H1 (cell line): ENCODE data around the gene TANC1. TPM values are rescaled to one million over a fixed set of nuclear protein-coding genes. Genes with fewer than 3 reads are reported as not detected.

ENCODE experiments used
- CTCF ChIA-PET: fragments of 300-600 bp; sonication (Branson Sonifier 250); formaldehyde crosslinking; loops from one replicate; lab custom pipeline; 2021; ENCODE audit not compliant: partially characterized antibody; lab: Charles Lee
- POLR2A ChIA-PET: fragments of 300-600 bp; sonication (Branson Sonifier 250); formaldehyde crosslinking; loops from one replicate; lab custom pipeline; 2021; ENCODE audit warnings: inconsistent platforms; ENCODE audit not compliant: partially characterized antibody; lab: Charles Lee
- DNase-seq, 2 experiments: peaks; one replicate each; pipeline versions ENCODE4 v3.0.0 to v3.0.0-alpha.2; 2010 to 2022; ENCODE audit warnings: low spot score in 2 of 2, low read depth in 1 of 2, mixed read lengths in 1 of 2
- FAIRE-seq: peaks from 2 replicates; lab custom pipeline; 2011; peaks lifted over from hg19 to GRCh38; lab: Jason Lieb, UNC
- H2AFZ ChIP-seq: 2 replicates; pipeline ENCODE4 v1.8.1; 2012; ENCODE audit warnings: low read length, inconsistent platforms
- H2AK5ac ChIP-seq: 2 replicates; pipeline ENCODE4 v1.6.1; 2013; ENCODE audit warnings: low read depth, low read length
- H2BK120ac ChIP-seq: replicated peaks from 2 replicates; pipeline ENCODE3; 2013; ENCODE audit warnings: low read depth, low read length, inconsistent platforms
- H2BK12ac ChIP-seq: 2 replicates; pipeline ENCODE4 v1.6.1; 2013; ENCODE audit warnings: low read depth, low read length
- H2BK15ac ChIP-seq: 2 replicates; pipeline ENCODE4 v1.6.1; 2013; ENCODE audit warnings: low read length
- H2BK20ac ChIP-seq: 2 replicates; pipeline ENCODE4 v1.6.1; 2013; ENCODE audit warnings: low read length
- H2BK5ac ChIP-seq: 2 replicates; pipeline ENCODE4 v1.6.1; 2013; ENCODE audit warnings: low read depth, low read length
- H3K14ac ChIP-seq: 2 replicates; pipeline ENCODE4 v1.6.1; 2013; ENCODE audit warnings: inconsistent platforms; ENCODE audit not compliant: insufficient read length
- H3K18ac ChIP-seq: 2 replicates; pipeline ENCODE4 v1.6.1; 2013; ENCODE audit warnings: low read length; ENCODE audit errors: extremely low read depth
- H3K23ac ChIP-seq: 2 replicates; pipeline ENCODE4 v1.6.1; 2013; ENCODE audit warnings: inconsistent platforms; ENCODE audit not compliant: insufficient read length
- H3K23me2 ChIP-seq: 2 replicates; pipeline ENCODE4 v1.6.1; 2013; ENCODE audit warnings: low read depth, low read length
- H3K27ac ChIP-seq: 2 replicates; pipeline ENCODE4 v1.6.1; 2011; ENCODE audit warnings: low read depth, low read length, inconsistent platforms
- H3K27me3 ChIP-seq, 4 experiments: replicated peaks in 1 of 4; 1 replicate in 1 of 4; 2 replicates in 3 of 4; pipeline versions ENCODE4 v1.6.1 to v1.8.1; 2011 to 2013; ENCODE audit warnings: low read length in 3 of 4, mild to moderate bottlenecking in 3 of 4, inconsistent platforms in 2 of 4, mixed read lengths in 2 of 4, moderate library complexity in 1 of 4; ENCODE audit not compliant: control insufficient read depth in 3 of 4, insufficient read depth in 3 of 4; ENCODE audit errors: extremely low read depth in 1 of 4
- H3K36me3 ChIP-seq, 4 experiments: 2 replicates each; pipeline versions ENCODE4 v1.6.1 to v1.8.1; 2011 to 2013; ENCODE audit warnings: mild to moderate bottlenecking in 4 of 4, low read length in 3 of 4, moderate library complexity in 2 of 4, control low read depth in 1 of 4, inconsistent platforms in 1 of 4; ENCODE audit not compliant: insufficient read depth in 4 of 4, control insufficient read depth in 2 of 4
- H3K4ac ChIP-seq: replicated peaks from 2 replicates; pipeline ENCODE3; 2013; ENCODE audit warnings: low read length, low read depth, mixed read lengths, inconsistent platforms; ENCODE audit not compliant: insufficient read length
- H3K4me1 ChIP-seq, 4 experiments: replicated peaks in 1 of 4; 1 replicate in 1 of 4; 2 replicates in 3 of 4; pipeline versions ENCODE4 v1.6.1 to v1.8.1; 2011 to 2013; ENCODE audit warnings: low read length in 3 of 4, inconsistent platforms in 2 of 4, mixed read lengths in 1 of 4; ENCODE audit not compliant: insufficient read depth in 4 of 4, control insufficient read depth in 3 of 4
- H3K4me2 ChIP-seq, 2 experiments: 2 replicates each; pipeline versions ENCODE4 v1.6.1 to v1.8.1; 2011 to 2013; ENCODE audit warnings: low read depth in 2 of 2, low read length in 2 of 2, control low read depth in 1 of 2, inconsistent platforms in 1 of 2, mild to moderate bottlenecking in 1 of 2; ENCODE audit not compliant: insufficient read depth in 1 of 2
- H3K4me3 ChIP-seq, 4 experiments: fragments of 200-600, 300-600 bp in 1 of 4; sonication (generic), shearing (Covaris generic), sonication (Bioruptor Twin) in 1 of 4; 2 replicates each; pipeline versions ENCODE4 v1.5.1 to v1.8.1; 2011 to 2016; ENCODE audit warnings: low read length in 4 of 4, low read depth in 3 of 4, control low read depth in 2 of 4, inconsistent platforms in 2 of 4, mild to moderate bottlenecking in 2 of 4, mixed read lengths in 1 of 4, moderate library complexity in 1 of 4; ENCODE audit not compliant: insufficient read depth in 2 of 4; ENCODE audit errors: extremely low read depth in 1 of 4
- H3K56ac ChIP-seq: replicated peaks from 2 replicates; pipeline ENCODE3; 2013; ENCODE audit warnings: low read depth, mild to moderate bottlenecking, mixed read lengths, low read length, inconsistent platforms; ENCODE audit not compliant: insufficient read length
- H3K79me1 ChIP-seq: 2 replicates; pipeline ENCODE4 v1.6.1; 2013; ENCODE audit warnings: low read depth, low read length, control low read depth
- H3K79me2 ChIP-seq, 2 experiments: 2 replicates each; pipeline versions ENCODE4 v1.6.1 to v1.8.1; 2012 to 2013; ENCODE audit warnings: low read length in 2 of 2, mild to moderate bottlenecking in 2 of 2, inconsistent platforms in 1 of 2; ENCODE audit not compliant: insufficient read depth in 2 of 2, control insufficient read depth in 1 of 2
- H3K9ac ChIP-seq, 4 experiments: replicated peaks in 1 of 4; 1 replicate in 1 of 4; 2 replicates in 3 of 4; pipeline versions ENCODE4 v1.6.1 to v1.8.1; 2011 to 2013; ENCODE audit warnings: low read depth in 3 of 4, low read length in 3 of 4, control low read depth in 2 of 4, mild to moderate bottlenecking in 2 of 4, moderate library complexity in 2 of 4, inconsistent platforms in 1 of 4; ENCODE audit errors: extremely low read depth in 1 of 4
- H3K9me3 ChIP-seq, 2 experiments: 2 replicates each; pipeline versions ENCODE4 v1.6.1 to v1.8.1; 2012 to 2013; ENCODE audit warnings: mild to moderate bottlenecking in 2 of 2, moderate library complexity in 2 of 2, control low read depth in 1 of 2, inconsistent platforms in 1 of 2, low read depth in 1 of 2, low read length in 1 of 2, mixed read lengths in 1 of 2; ENCODE audit not compliant: insufficient read depth in 2 of 2
- H4K20me1 ChIP-seq, 2 experiments: replicated peaks in 1 of 2; 2 replicates each; pipeline versions ENCODE3 to v1.8.1; 2011 to 2013; ENCODE audit warnings: inconsistent platforms in 2 of 2, low read length in 2 of 2, mild to moderate bottlenecking in 1 of 2; ENCODE audit not compliant: insufficient read depth in 2 of 2, control insufficient read depth in 1 of 2
- H4K5ac ChIP-seq: 2 replicates; pipeline ENCODE4 v1.6.1; 2013; ENCODE audit warnings: low read length, low read depth, mixed read lengths, inconsistent platforms; ENCODE audit not compliant: insufficient read length
- H4K8ac ChIP-seq: 2 replicates; pipeline ENCODE4 v1.8.0; 2013; ENCODE audit warnings: mild to moderate bottlenecking, moderate library complexity, low read length, inconsistent platforms; ENCODE audit not compliant: insufficient read depth; ENCODE audit errors: extremely low read depth
- H4K91ac ChIP-seq: replicated peaks from 2 replicates; pipeline ENCODE3; 2013; ENCODE audit warnings: low read length, mixed read lengths, inconsistent platforms; ENCODE audit not compliant: insufficient read length
- BCL11A ChIP-seq, 2 experiments: IDR thresholded peaks; one replicate each; pipeline ENCODE4 v1.6.1; 2011; ENCODE audit warnings: low read depth in 2 of 2, low read length in 2 of 2, mild to moderate bottlenecking in 2 of 2
- EZH2 ChIP-seq: fragments of 200-600 bp; sonication (generic); IDR thresholded peaks from 2 replicates; pipeline ENCODE4 v1.7.1; 2012; ENCODE audit warnings: low read depth, mild to moderate bottlenecking, moderate library complexity, low read length, inconsistent platforms; ENCODE audit not compliant: severe bottlenecking
- POLR2A ChIP-seq, 2 experiments: IDR thresholded peaks; 1 replicate in 1 of 2; 2 replicates in 1 of 2; pipeline ENCODE4 v1.6.1; 2011; ENCODE audit warnings: low read depth in 2 of 2, low read length in 2 of 2, mild to moderate bottlenecking in 2 of 2; ENCODE audit errors: control extremely low read depth in 1 of 2
- SIN3A ChIP-seq, 2 experiments: IDR thresholded peaks in 1 of 2; conservative IDR thresholded peaks in 1 of 2; 2 replicates each; pipeline ENCODE4 v1.6.1; 2011 to 2012; ENCODE audit warnings: low read length in 2 of 2, improper control_type of control experiment in 1 of 2, low read depth in 1 of 2, mild to moderate bottlenecking in 1 of 2
- SP4 ChIP-seq: IDR thresholded peaks from 2 replicates; pipeline ENCODE4 v1.6.1; 2012; ENCODE audit warnings: low read length, inconsistent platforms
- SRF ChIP-seq: IDR thresholded peaks from 2 replicates; pipeline ENCODE4 v1.6.1; 2011; ENCODE audit warnings: mild to moderate bottlenecking, low read depth, low read length, moderate library complexity
- WGBS, 2 experiments: shearing (Covaris generic) in 1 of 2; methylation state at CpG; one replicate each; pipeline versions ENCODE4 v1.1.6 to v1.1.7; 2013 to 2015; ENCODE audit warnings: low lambda C conversion rate in 2 of 2, mixed read lengths in 2 of 2, inconsistent platforms in 1 of 2, low coverage in 1 of 2, missing lambda C conversion rate in 1 of 2; ENCODE audit not compliant: insufficient replicate concordance in 2 of 2, insufficient coverage in 1 of 2, insufficient read length in 1 of 2; ENCODE audit errors: extremely low coverage in 1 of 2, missing lambda C conversion rate in 1 of 2; 5-methylcytosine and 5-hydroxymethylcytosine counted together
- polyA plus RNA-seq, 7 experiments: library from polyadenylated mRNA; depleted of rRNA in 3 of 7; stranded (reverse) in 5 of 7; unstranded in 2 of 7; fragments of >200 nt in 5 of 7; fragments of 200-250 nt in 2 of 7; gene quantifications; 1 replicate in 5 of 7; 2 replicates in 1 of 7; 4 replicates in 1 of 7; pipeline versions ENCODE4 v1.2.1 to v1.2.3, GENCODE V29; 2011 to 2013; ENCODE audit warnings: missing spikeins in 2 of 7, mixed read lengths in 2 of 7
- total RNA-seq: library from RNA; stranded (reverse); fragmentation: NEBNext Ultra II Directional; extraction: Animal tissue kit (Norgen Biotek cat#: 25700); gene quantifications from 2 replicates; pipeline ENCODE4 v1.2.1, GENCODE V29; 2021

TANC1 gene
- total and polyA plus RNA-seq, 2 of the 8 experiments (the other 6 are each of a cell fraction or from before 2014, with no cell fraction given): 4.1 to 7.6 TPM

- Histone ChIP-seq H3K18ac (no peak overlapping the region), H3K27ac (no peak overlapping the region), H3K14ac (no peak overlapping the region), H3K4me2 (no peak overlapping the region), H3K27me3 (no peaks in the 10 kb centered on the region), H2BK12ac (no peak overlapping the region), H3K79me2 (no peaks in the 10 kb centered on the region), H2BK15ac (no peak overlapping the region), H4K91ac (no peak overlapping the region), H3K9ac (no peak overlapping the region), H2AK5ac (no peak overlapping the region), H3K36me3 (no peaks in the 10 kb centered on the region), H2BK120ac (no peak overlapping the region), H3K9me3 (no peaks in the 10 kb centered on the region), H3K79me1 (no peaks in the 10 kb centered on the region), H3K23me2 (no peaks in the 10 kb centered on the region), H2BK20ac (no peak overlapping the region), H4K8ac (no peak overlapping the region), H3K23ac (no peak overlapping the region), H3K4me3 (no peak overlapping the region), H3K4me1 (no peaks in the 10 kb centered on the region), H2AFZ (no peak overlapping the region), H4K5ac (no peak overlapping the region), H3K56ac (no peak overlapping the region), H2BK5ac (no peak overlapping the region), H4K20me1 (no peaks in the 10 kb centered on the region), H3K4ac (no peak overlapping the region)
- ChIA-PET POLR2A (no interaction called here), CTCF (interaction anchor here (0.9 to 4.5 kb wide), 7 partner anchors 10 to 59 kb away, joined by 3 to 18 read pairs (median 3); no protein-coding TSS in a partner anchor)
- no peak for TF ChIP-seq EZH2
- no peak for TF ChIP-seq SP4
- TF ChIP-seq POLR2A (IDR thresholded peaks at IDR 0.05; ENCODE audit: control extremely low read depth in 1 of 2, low read depth in 2 of 2, low read length in 2 of 2): no peak
- TF ChIP-seq BCL11A (IDR thresholded peaks at IDR 0.05; ENCODE audit: low read depth in 2 of 2, low read length in 2 of 2): no peak
- TF ChIP-seq SRF: no peak
- no peak for TF ChIP-seq SIN3A (conservative IDR thresholded peaks at IDR 0.05 in 1 of 2, IDR thresholded peaks at IDR 0.05 in 1 of 2; ENCODE audit: low read depth in 1 of 2, low read length in 2 of 2)
- 92% methylated on average over 7 of the region's 7 CpGs; no CpG with 5 or more reads in 1 of the 2 experiments for WGBS, 2 experiments
- DNase-seq: no peak
- FAIRE-seq: no peak
These were observed 209.5 kb downstream of the TANC1 start for GRCh38 chr2:159177957-159178356.
